NB4 (cell line): ENCODE measurements around the gene IQGAP2.

Source experiments
- DNase-seq: peaks from one replicate; pipeline ENCODE4 v3.0.0; 2010; ENCODE audit warnings: low read depth
- H3K4me3 ChIP-seq: one replicate; pipeline ENCODE4 v1.5.1; 2011; ENCODE audit warnings: mild to moderate bottlenecking, low read depth, low read length, moderate library complexity
- CTCF ChIP-seq: IDR thresholded peaks from one replicate; pipeline ENCODE4 v1.5.1; 2012; ENCODE audit warnings: low read depth, low read length
- MAX ChIP-seq: IDR thresholded peaks from 2 replicates; pipeline ENCODE4 v1.6.1; 2011; ENCODE audit warnings: low read depth, low read length
- MYC ChIP-seq: IDR thresholded peaks from 2 replicates; pipeline ENCODE4 v1.6.1; 2011; ENCODE audit warnings: low read depth, low read length
- POLR2A ChIP-seq: IDR thresholded peaks from 2 replicates; pipeline ENCODE4 v1.6.1; 2011; ENCODE audit warnings: mild to moderate bottlenecking; ENCODE audit not compliant: insufficient read length; ENCODE audit errors: extremely low read depth

Gene IQGAP2

GRCh38 chr5:76638479-76638878 lies 235.4 kb downstream of the IQGAP2 start:
- DNase-seq = no peak
- H3K4me3 ChIP-seq = no peak overlapping the region
- no peak for TF ChIP-seq MYC
- no peak for TF ChIP-seq MAX
- no peak for TF ChIP-seq CTCF
- TF ChIP-seq POLR2A = no peak

DNA sequence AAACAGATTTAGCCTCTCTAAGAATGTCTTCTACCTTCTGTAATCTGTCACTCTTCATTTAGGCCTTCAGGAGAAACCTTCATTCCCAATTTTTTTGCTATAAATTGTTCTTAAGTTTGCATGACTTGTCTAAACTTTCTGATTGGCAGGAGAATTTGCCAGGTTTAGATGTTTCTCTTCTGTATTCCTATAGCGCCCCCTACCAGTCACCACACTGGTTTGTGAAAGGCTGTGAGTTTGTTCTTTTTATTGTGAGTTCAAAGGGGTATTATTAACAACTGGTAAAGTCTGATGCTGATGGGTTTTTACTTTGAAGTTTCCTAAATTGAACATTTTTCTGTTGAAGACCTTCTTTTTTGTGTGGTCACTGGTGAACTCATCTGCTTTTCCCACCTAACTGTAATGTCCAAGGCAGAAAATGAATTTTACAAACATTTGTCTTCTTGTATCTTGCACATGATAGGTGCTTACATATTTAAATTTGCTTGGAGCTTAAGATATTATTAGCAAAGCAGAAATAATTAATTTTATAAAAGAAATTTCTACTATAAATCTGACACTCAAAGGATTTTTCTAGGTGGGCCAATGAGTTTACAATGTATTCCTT lies 238.5 kb downstream of the IQGAP2 start:
- TF ChIP-seq MYC (no peak), MAX (no peak), CTCF (peak; percentile 70)
- H3K4me3 ChIP-seq = no peak overlapping the region
- peak; percentile 71 for DNase-seq

GRCh38 chr5:76642390-76643040 lies 239.4 kb downstream of the IQGAP2 start:
- no peak for TF ChIP-seq MAX
- TF ChIP-seq MYC = no peak
- TF ChIP-seq CTCF = no peak
- no peak for TF ChIP-seq POLR2A
- no peak overlapping the region for H3K4me3 ChIP-seq
- no peak for DNase-seq

DNA sequence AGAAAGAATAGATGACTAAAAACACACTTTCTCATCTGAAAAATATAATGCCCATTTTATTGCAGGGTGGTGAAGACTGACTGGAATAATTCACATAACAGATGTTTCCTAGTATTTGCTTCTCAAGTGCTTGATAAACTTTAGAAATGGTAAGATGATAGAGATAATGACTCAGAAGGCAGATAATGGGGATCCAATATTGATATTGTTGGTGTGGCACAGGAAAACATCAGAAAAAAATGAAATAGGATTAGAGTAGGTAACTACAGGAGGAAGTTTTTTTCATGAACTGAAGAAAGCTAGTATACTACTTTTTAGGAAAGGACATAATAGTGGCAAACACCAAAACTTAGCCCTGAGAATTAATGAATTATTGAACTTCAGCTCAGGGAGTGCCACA lies 240.3 kb downstream of the IQGAP2 start:
- TF ChIP-seq MYC = no peak
- no peak for TF ChIP-seq MAX
- TF ChIP-seq POLR2A = no peak
- no peak for TF ChIP-seq CTCF
- no peak overlapping the region for H3K4me3 ChIP-seq
- no peak for DNase-seq

GRCh38 chr5:76649140-76649539 lies 246.1 kb downstream of the IQGAP2 start:
- no peak overlapping the region for H3K4me3 ChIP-seq
- DNase-seq = no peak
- TF ChIP-seq MAX = no peak
- no peak for TF ChIP-seq POLR2A
- no peak for TF ChIP-seq CTCF
- TF ChIP-seq MYC = no peak
